ENCODE data around the gene PRKG2.
"Not testable (repeated sequence)": the region's sequence is repeated elsewhere in the genome, so short reads cannot be mapped to it uniquely, and the experiment has no call there.

The PRKG2 gene

DNA sequence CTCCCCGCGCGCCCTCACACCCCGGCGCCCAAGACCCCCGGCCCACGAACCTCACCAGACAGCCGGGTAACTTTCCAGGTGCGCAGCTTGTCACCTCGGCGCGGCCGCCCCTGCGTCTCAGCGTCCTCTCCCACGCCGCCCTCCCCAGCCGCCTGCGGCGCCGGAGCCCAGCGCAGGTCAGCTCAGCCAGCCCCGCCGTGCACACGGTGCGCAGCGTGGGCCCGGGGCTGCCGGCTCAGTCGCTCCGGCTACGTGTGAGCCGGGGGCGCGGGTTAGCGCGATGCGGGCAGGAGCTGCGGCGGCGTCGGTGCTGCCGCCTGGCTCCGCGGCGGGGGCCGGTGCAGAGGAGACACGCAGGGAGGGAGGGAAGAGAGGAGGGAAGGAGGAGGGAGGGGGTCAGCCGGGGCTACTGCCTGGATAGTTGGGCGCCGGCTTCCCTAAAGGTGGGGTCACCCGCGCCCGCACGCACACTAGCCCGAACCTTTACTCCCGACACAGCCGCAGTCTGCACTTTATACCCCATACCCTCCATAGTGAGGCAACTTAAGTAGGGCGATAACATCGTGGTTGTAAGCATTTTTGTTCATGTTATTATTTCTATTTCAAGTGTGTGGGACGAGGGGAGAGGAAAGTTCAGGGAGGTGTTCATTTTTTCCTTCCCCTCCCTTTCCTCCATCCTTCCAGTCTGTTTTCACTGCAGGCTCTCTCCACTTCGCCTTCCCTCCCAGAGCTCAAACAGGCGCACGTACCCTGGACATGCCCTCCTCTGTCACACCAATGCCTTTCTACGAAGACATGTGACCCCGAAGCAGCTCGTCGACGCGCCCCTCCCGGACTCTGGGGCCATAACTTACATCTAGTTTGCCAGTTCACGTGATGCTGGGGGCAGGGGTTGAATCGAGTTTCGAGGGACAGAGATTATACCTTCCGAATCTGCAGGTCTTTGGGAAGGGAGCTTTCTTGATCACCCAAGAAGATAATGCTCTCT lies at the start of gene PRKG2:
TSS of gene PRKG2 (minus strand) at position 342 of the 988 bp plus-strand sequence. CDS start 10,175 bp downstream, outside the sequence.
- no peak for DNase-seq (ENCODE audit: low read depth, low spot score)

DNA sequence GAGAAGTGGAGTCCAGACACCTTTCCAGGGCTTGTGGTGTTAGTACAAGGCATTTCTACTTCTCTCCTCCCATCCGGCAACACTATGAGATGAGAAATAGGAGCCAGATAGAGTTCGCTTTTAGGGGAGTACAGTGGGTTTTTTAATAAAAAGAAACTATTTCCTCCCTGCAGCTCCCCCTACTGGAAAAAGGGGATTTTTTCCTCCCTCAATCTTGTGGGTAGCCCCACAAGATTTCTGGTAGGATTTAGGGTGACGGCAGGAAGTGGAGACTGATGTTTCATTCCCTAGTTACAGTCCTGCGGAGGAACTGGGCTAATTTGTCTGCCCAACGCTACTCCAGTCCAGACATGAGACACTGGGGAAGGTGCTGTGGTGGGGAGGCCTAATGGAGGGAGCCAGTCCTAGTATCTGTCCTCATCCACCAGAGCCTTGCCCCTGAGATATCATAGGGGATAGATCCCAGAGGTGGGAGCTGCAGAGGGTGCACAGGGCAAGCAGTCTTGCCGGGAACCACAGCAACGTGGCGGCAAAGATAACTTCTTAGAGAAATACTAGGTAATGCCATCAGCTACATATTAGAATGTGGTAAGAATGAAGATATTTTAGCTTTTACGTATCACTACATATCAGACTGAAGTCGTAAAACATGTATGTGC lies 45.5 kb upstream of the PRKG2 start:
- no peak for DNase-seq (ENCODE audit: low read depth, low spot score)

DNA sequence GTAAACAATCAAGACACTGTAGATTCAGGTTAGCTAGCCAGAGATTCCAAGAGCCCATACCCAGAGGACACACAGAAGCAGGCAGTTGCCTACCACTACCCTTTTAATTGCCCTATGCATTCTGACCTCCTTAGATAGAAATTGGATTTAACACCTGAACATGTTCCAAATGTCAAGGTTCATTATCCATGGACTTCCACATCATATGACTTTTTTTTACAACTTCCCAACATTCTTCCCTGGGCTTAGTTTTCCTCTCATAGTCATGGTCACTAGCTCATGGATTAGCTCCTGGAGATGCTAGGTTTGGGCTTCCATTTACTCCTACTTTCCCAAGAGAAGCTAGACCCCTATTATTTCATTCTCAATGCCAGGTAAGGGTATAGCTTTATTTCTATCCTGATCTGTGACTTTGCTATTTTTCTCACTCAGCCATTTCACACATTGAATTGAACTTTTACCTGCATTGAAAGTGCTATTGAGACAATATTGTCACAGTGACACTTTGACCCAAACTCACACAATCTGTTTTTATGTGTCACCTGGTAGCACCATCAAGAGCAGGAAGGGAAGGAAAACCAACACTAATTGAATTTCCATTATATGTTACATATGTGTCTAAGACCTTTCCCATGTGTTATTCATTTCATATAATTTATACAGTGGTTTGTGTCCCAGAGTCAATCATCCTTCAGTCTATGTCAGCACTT lies 44.0 kb upstream of the PRKG2 start:
- DNase-seq (ENCODE audit: low read depth, low spot score), result no peak

DNA sequence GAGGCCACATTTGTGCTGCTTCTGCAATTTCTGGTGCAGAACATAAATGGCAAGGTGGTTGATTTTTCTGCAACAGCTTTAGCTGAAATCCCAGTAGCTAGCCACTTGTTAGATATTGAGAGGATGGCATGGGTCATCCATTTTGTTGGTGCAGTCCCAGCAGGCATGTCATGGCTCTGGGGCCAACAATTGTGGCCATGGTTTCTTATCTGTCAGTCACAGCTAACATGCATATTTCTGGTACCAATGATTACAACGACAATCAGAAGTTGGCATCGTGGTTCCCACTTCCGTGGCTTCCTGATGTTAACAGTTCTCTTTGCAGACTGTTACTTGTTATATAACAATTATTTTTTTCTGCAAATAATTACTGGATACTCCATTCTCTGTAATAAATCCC lies 42.8 kb upstream of the PRKG2 start:
- DNase-seq (ENCODE audit: low read depth, low spot score), result no peak

DNA sequence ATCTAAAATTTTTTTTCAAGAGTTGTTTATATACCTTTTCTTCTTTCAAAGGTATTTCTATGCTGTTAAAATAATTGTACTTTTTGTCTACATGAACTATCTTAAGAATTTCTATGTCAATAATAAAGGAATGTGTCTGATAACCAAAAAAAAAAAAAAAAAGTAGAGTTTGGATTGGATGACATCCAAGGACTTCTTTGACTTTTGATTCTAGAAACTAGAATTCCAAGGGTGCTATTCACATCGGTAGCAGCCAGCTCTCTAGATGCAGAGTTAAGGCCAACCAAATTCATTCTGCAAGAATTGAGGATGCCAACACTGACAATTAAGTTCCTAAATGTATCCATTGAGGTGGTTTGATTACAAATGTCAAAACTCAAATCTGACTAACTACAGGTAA lies 42.0 kb upstream of the PRKG2 start:
- DNase-seq (ENCODE audit: low read depth, low spot score), result no peak

GRCh38 chr4:81256059-81256970 lies 41.3 kb upstream of the PRKG2 start:
- DNase-seq (ENCODE audit: low read depth, low spot score), result no peak

- peak; percentile 53 for DNase-seq (ENCODE audit: low read depth, low spot score)
Measured at GRCh38 chr4:81255524-81255923, 40.5 kb upstream of the PRKG2 start.

- DNase-seq (ENCODE audit: low read depth, low spot score), result no peak
Measured at GRCh38 chr4:81250430-81250829, 35.4 kb upstream of the PRKG2 start.

- no peak for DNase-seq (ENCODE audit: low read depth, low spot score)
Measured at GRCh38 chr4:81245218-81246009, 30.4 kb upstream of the PRKG2 start.

DNA sequence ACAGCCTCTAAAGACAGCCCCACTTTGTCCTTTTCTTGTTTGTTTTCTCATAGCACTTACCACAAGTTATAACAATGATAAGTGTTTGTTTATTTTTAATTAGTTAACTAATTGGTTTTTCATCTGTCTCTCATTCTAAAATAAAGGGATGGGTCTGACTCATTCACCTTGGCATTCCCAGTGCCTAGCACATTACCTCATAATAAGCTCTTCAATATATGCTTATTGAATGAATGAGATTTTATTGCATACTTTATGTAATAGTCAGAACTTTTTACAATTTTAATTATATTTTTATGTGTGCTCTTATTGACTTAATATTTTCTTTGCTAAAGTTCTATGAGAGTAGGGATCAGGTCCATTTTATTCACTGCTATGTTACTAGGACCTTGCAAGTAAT lies 22.8 kb upstream of the PRKG2 start:
- no peak for DNase-seq (ENCODE audit: low read depth, low spot score)

GRCh38 chr4:81235982-81236749 lies 21.1 kb upstream of the PRKG2 start:
- DNase-seq (ENCODE audit: low read depth, low spot score), result no peak

DNA sequence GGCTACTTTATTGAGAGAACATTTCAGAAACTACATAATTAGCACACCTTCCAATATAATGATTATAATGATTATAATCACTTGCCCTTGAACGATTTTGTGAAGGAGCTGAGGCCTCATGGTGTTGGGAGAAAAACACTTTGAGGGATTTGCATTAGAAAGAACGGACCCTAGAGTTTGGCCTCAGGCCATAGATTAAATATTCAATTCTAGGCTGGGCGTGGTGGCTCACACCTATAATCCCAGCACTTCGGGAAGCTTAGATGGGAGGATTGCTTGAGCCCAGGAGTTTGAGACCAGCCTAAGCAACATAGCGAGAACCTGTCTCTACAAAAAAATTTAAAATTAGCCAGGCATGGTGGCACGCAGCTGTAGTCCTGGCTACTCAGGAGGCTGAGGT lies 12.9 kb upstream of the PRKG2 start:
- no peak for DNase-seq (ENCODE audit: low read depth, low spot score)

DNA sequence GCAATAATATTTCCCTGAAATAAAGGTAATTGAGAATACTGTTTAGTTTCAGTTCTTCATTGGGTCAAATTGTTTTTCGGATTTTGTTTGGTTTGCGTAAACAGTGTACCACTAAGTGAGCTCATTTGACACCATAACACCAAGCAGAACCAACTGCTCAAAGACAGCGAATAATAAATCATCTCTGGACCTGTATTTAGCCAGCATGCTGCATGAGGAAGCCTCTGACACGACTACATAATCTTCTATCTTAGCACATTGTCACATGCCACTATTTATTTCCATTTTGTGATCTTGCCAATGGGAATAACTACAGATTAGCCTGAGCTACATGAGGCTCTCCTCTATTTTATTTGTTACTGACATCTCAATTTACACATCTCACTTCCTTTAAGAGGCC lies 12.1 kb upstream of the PRKG2 start:
- DNase-seq (ENCODE audit: low read depth, low spot score), result no peak

- DNase-seq (ENCODE audit: low read depth, low spot score), result no peak
Measured at GRCh38 chr4:81225252-81225651, 10.2 kb upstream of the PRKG2 start.

DNA sequence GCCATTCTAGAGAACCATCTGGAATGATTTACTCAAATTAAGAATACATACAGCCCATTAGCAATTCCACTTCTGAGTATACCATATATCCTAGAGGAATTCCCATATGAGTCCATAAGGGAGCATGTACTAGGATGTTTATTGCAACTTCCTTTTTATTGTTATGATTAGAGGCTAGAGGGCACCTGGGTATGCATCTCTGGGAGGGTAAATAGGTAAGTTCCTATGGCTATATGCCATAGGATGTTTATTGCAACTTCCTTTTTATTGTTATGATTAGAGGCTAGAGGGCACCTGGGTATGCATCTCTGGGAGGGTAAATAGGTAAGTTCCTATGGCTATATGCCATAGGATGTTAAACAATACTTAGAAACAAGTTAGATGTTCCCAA lies 7.1 kb upstream of the PRKG2 start:
- DNase-seq (ENCODE audit: low read depth, low spot score), result not testable (repeated sequence)

- no peak for DNase-seq (ENCODE audit: low read depth, low spot score)
Measured at GRCh38 chr4:81221303-81222081, 6.5 kb upstream of the PRKG2 start.

- no peak for DNase-seq (ENCODE audit: low read depth, low spot score)
Measured at GRCh38 chr4:81220271-81220670, 5.2 kb upstream of the PRKG2 start.

DNA sequence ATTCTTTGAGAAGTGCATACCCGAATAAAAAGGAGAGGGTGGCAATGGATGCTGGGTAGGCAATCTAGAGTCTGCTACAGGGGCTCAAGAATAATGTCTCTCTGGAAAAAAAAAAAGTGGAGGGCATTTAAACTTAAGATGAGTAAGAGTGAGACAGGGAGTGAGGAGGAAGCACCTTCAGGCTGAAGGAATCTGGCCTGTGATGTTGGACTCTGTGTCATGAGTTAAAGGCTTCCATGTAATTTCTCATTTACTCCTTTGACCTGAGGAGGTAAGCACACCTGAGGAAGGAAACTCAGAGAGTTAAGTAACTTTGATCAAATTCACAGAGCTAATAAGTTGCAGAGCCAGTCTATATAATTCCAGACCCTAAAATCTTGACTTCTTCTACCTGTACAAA lies 3.2 kb upstream of the PRKG2 start:
- no peak for DNase-seq (ENCODE audit: low read depth, low spot score)

- DNase-seq (ENCODE audit: low read depth, low spot score), result no peak
Measured at GRCh38 chr4:81217779-81218178, 2.8 kb upstream of the PRKG2 start.
